Stimulated activated CD8-positive, alpha-beta memory T cell treated with anti-CD3 and anti-CD28 coated beads, Interleukin-4, amount 100 ng/mL, for 1 hour (primary cell): ENCODE data around the gene MPDU1.

ENCODE experiments used
- DNase-seq, 2 donors: peaks; one replicate each; pipeline ENCODE4 v3.0.0-alpha.2; 2020; ENCODE audit warnings: low read depth in 2 of 2, low spot score in 1 of 2

MPDU1 gene

DNA sequence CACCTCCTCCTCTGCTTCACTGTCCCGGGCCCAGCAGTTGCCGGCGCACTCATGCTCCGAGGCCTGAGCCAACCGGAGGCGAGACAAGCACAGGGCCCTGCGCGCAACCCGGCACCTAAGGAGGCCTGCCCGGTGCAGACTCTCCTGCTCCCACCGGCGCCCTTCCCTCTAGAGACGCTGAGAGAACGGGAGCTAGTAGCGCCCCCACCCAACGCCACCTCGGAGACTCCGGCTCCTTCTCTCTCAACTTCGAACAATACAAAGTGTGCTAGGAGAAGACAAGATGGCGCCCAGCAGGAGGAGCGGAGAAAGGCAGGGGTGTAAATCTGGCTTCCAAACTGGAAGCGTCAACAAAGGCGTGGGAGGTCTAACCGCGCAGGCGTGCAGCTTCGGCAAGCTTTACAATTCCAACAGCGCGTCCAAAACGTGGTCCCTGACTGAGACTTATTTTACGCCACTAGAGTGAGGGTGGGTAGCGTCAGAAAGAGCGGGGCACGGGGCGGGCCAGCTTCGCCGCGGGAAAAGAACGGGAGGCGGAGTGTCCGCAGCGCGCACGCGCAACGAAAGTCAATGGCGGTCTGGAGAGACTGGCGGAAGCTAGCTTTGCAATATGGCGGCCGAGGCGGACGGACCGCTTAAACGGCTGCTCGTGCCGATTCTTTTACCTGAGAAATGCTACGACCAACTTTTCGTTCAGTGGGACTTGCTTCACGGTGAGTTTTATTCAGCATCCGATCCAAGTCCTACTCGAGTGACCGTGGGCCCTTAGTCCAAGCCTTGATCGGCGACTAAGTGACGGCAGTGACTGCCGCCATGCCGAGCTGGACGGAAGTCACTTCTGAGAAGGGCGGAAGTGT lies at the start of gene MPDU1:
Gene MPDU1, plus strand, starts transcription at position 600 of the 857 bp plus-strand sequence. Its CDS starts 11 bp downstream, at position 611.
- peak; percentile 86 to 89 for DNase-seq

DNA sequence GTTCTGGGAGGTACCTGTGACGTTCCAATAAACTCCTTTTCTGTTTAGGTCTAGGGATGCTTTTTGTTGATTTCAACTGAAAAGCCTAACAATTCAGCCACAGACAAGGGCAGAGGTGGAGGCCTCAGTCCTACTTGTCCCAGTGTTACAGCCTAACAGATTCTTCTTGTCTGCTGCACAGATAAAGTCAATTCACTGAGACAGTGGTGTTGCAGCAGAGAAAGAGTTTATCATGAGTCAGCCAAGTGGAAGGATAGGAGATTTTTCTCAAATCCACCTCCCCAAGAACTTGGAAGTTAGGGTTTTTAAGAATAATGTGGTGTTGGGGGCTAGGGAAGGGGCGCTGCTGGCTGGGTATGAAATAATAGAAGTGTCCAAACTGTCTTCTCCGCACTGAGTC lies 45.6 kb upstream of the MPDU1 start:
- no peak for DNase-seq

DNA sequence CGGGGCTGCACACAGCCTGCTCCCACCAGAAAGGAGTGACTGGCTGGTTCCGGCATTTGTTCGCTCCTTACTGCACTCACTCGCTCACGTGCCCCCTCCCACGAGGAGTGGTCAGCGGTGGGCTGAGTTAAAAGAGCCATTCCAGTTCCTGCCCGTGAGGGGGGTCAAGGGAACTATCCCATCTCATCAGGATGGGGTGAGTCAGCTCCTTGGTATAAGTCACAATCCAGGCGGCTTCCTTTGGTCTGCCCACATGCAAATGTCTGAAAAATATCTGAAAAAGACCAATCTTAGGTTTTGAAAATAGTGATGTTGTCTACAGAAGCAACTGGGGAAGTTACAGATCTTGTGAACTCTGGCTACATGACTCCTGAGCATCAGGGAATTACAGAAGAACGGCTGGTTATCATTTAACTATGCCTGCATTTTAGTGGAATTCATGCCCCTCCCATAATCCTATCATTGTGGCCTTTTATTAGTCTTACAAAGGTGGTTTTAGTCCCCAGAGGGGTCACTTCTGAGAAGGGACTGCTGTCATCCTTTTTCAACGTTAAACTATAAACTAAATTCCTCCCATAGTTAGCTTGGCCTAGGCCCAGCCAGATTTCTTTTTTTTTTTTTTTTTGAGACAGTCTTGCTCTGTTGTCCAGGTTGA lies 44.6 kb upstream of the MPDU1 start:
- no peak for DNase-seq

DNA sequence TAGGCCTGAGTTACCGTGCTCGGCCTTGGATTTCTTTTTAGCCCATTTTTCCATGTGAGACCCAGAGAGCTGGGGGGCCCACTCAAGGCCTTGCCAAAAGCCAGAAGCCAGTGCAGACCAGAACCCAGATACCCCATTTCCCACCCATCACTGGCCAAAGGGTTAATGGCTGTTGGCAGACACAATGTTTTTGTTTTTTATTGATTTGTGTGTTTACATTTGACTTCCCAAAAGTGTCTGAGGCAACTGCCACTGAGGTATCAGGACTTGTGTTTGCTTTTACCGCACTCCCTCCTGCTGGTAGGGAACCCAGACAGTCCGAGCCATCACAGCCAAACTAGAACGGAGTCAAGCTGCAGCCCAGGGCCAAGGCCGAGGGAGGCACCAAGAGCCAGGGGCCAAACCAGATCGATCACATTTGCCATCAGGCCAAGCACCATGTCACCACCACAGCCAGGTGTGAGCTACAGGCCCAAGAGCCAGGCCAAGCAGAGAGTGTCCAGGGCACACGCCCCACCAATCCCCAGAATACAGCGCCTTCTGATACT lies 42.5 kb upstream of the MPDU1 start:
- no peak for DNase-seq

DNA sequence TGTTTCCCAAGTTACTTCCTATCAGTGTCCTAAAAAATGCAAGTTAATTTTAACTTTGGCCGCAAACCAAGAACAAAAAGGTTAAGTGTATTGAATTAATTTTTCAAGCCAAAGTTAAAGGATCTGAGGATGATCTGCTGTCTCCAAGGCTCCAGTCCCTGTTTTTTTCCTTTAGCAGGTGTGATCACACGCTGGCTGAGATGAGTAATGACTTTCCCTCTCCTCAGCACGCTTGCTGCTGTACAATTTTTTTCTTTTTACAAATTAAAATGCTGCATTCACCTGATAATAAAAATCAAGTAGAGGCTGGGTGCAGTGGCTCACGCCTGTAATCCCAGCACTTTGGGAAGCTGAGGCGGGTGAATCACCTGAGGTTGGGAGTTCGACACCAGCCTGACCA lies 38.7 kb upstream of the MPDU1 start:
- DNase-seq: no peak

DNA sequence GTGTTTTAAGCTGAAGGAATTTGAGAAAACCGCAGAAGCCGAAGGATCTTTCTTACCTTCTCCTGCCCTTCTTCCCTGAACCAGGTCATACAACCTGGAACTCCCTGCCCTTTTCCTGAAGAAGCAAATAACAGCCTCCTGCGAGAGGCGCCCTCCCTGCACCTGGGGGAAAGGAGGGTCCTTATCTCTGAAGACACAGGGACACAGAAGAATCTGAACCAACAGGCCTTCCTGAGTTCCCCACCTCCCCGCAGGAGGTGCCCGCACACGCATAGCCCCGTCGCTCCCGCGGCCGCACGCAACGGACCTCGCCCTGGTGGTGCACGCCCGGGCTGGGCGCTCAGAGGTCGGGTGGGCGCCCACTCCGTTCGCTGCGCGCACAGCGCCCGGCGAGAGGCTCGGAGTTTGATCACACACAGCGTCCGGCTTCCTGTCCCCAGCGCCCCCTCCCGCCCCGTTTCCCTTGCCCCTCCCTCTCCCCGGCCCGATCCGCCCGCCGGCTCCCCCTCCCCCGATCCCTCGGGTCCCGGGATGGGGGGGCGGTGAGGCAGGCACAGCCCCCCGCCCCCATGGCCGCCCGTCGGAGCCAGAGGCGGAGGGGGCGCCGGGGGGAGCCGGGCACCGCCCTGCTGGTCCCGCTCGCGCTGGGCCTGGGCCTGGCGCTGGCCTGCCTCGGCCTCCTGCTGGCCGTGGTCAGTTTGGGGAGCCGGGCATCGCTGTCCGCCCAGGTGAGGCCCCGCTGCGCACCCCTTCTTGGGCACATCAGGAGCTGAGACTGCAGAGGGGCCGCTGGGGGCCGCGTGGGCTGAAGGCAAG lies 34.9 kb upstream of the MPDU1 start, which contains the start of gene TNFSF12:
Gene TNFSF12, plus strand, starts transcription at position 474 of the 816 bp plus-strand sequence. Its CDS starts 96 bp downstream, at position 570.
- no peak for DNase-seq

DNA sequence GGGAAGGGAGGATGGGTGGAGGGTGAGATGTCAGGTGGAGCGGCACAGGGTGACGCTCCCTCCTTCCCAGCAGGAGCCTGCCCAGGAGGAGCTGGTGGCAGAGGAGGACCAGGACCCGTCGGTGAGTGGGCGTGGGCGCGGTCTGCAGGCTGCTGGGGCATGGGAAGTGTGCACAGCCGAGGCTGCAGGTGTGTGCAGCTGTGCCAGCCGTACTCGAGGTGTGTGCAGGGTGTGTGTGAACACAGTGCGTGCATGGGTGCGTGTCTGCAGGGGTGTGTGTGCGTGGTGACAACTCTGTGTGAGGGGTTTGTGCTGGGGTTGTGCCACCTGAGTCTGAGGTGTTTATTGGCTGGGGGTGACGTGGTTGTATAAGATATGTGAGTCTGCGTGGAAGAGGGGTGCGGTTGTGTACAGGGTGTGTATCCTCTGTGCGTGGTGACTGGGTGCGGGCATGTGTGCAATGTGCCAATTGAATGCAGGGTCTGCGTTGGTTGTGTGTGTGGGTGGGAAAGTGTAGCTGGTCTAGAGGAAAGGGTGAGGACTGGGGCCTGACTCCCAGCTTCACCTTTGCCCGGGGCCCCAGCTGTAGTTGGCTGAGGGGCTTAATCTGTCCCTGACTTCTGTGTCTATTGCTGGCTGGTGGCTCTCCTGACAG lies 34.1 kb upstream of the MPDU1 start:
- DNase-seq: no peak

DNA sequence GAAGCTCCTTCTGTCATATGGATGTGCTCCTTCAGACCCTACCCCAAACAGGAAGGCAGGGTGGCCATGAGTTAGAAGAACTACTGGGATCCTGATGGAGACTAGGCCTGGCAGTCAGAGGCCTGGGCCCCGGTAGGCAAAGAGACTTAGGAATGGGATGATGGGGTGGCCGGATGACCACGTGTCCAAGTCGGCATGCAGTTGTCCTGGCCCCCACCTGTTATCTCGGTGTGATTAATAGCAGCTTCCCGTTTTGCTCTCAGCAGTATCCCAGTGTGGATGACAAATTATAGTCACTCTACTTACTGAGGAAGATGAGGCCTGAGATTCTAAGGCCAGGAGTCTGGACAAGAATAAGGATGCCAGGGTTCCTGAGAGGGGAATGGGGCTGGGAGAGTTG lies 33.3 kb upstream of the MPDU1 start:
- no peak for DNase-seq

DNA sequence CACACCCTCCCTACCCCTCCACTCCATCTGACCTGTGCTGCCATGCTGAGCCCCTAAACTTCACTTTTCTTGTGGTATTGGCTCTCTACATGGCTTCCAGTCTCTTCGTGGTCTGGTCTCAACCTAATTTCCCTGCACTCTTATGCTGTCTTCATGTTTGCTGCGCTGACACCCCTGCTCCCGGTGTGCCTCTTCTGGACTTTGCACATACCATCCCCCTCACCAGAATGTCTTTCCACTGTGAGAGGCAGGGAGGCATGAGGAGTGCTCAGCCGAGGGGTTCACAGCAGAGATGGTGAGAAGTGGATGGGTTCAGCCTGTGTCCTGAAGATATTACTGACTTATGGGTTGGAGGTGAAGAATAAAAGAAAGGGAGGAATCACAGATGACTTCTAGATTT lies 32.3 kb upstream of the MPDU1 start:
- no peak for DNase-seq

DNA sequence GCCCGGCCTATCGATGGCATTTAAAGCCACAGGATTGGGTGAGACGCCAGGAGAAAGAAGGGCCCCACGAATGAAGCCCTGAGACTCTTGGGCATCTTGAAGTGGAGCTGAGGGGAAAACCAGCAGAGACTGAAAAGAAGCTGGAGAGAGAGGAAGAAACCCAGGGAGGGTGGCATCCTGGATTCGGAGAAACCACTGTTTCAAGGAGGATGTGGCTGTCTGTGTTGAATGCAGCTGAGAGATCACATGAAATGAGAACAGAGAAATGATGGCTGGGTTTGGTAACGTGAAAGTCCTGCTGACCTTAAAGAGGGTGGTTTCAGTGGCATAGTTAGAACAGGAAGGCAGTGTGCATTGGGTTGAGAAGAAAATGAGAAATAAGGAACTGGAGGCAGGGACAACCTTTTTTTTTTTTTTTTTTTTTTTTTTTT lies 31.0 kb upstream of the MPDU1 start:
- no peak for DNase-seq

DNA sequence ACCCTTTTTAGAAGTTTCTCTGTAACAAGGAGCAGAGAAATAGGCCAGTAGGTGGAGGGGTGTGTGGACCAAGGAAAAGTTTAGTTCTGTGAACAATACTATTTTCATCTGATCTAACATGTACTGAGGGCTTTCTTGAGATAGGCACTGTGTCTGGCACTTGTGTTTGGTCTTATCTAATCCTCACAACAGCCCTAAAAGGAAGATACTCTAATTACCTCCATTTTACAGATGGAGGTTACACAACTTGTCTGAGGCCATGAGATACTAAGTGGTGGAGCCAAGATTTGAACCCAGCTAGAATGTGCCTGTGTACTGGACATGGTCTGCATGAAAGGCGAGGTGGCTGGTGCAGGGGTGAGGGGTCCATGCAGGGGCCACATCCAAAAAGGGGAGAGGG lies 30.3 kb upstream of the MPDU1 start:
- no peak for DNase-seq

DNA sequence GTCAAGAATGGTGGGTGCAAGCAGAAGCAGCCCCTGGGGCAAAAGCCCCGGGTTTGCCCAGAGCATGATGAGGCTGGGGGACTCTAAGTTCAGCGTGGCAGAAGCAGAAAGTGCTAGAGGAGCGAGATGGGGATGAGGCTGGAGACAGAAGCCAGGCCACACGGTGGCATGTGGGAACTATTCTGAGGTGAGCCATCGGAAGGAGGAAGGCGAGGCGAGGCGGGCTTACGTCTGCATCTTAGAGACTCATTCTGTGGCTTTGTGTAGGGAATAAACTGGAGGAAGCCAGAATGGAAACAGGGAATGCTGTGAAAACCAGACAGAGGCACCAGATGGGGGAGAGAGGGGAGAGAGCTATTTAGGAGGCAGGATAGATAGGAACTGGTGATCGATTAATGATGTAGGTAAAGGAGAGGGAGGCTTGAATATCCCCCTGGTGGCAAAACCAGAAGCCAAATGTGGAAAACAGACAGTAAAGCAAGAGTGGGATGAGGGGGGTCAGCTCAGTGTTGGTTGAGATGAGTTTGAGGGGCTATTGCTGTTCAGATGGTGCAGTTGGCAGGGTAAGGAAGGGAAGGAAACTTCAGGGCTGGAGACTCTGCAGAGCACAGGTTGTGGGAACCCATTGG lies 28.2 kb upstream of the MPDU1 start:
- no peak for DNase-seq

DNA sequence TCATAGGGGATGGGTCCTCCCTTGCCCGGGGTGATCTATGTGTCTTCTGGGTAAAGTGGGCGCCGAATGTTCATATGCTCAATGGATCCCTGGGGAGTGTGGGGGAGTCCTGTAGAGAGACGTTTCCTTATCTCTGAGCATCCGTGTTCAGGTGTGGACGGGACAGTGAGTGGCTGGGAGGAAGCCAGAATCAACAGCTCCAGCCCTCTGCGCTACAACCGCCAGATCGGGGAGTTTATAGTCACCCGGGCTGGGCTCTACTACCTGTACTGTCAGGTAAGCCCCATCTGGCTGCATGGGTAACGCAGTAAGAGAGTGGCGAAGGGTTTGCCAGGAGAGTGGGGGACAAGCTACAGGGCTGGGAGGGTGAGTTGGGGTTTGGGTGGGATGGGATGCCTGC lies 27.0 kb upstream of the MPDU1 start:
- DNase-seq: no peak

DNA sequence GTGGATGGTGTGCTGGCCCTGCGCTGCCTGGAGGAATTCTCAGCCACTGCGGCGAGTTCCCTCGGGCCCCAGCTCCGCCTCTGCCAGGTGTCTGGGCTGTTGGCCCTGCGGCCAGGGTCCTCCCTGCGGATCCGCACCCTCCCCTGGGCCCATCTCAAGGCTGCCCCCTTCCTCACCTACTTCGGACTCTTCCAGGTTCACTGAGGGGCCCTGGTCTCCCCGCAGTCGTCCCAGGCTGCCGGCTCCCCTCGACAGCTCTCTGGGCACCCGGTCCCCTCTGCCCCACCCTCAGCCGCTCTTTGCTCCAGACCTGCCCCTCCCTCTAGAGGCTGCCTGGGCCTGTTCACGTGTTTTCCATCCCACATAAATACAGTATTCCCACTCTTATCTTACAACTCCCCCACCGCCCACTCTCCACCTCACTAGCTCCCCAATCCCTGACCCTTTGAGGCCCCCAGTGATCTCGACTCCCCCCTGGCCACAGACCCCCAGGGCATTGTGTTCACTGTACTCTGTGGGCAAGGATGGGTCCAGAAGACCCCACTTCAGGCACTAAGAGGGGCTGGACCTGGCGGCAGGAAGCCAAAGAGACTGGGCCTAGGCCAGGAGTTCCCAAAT lies 26.4 kb upstream of the MPDU1 start:
- no peak for DNase-seq

DNA sequence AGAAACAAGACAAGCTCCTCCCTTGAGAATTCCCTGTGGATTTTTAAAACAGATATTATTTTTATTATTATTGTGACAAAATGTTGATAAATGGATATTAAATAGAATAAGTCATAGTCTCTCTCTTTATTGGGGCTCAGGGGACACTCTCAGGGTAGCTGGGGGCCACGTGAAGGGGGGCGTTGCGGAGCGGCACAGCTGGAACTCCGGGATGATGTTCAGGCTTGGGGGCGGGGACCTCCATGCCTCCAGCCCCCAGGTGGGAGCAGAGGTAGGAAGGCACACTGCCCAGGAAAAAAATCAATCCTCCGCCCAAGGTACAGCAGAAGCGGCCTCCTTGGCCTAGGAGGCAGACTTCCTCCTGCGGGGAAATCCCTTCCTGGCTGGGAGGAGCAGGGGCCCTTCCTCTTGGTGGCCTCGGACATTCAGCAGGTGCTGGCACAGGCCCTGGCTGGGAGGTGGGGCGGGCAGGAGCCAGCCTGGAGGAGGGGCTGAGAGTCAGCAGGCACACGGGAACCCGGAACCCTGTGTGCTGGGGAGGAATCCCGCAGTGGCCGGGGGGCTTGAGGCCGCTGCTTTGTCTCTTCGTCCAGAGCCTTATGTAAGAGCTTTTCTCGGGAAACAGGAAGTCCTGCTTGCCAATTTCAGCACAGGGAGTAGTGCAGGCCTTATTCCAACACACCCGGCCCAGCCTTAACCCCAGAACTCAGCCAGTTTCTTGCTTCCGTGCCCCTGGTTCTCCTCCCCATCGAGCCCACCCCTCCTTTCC lies 25.7 kb upstream of the MPDU1 start:
- no peak for DNase-seq

DNA sequence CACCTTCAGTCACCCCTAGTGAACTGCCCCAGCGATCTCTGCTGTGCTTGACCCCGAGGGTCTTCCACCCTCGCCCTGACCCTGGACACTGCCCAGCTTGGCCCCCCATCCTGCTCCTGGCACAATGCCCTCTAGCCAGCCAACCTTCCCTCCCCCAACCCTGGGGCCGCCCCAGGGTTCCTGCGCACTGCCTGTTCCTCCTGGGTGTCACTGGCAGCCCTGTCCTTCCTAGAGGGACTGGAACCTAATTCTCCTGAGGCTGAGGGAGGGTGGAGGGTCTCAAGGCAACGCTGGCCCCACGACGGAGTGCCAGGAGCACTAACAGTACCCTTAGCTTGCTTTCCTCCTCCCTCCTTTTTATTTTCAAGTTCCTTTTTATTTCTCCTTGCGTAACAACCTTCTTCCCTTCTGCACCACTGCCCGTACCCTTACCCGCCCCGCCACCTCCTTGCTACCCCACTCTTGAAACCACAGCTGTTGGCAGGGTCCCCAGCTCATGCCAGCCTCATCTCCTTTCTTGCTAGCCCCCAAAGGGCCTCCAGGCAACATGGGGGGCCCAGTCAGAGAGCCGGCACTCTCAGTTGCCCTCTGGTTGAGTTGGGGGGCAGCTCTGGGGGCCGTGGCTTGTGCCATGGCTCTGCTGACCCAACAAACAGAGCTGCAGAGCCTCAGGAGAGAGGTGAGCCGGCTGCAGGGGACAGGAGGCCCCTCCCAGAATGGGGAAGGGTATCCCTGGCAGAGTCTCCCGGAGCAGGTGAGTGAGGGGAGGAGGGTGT lies 24.9 kb upstream of the MPDU1 start, which contains the start of gene TNFSF13:
Gene TNFSF13, plus strand, starts transcription at position 207 of the 776 bp plus-strand sequence. Its CDS starts 290 bp downstream, at position 497.
- no peak for DNase-seq

DNA sequence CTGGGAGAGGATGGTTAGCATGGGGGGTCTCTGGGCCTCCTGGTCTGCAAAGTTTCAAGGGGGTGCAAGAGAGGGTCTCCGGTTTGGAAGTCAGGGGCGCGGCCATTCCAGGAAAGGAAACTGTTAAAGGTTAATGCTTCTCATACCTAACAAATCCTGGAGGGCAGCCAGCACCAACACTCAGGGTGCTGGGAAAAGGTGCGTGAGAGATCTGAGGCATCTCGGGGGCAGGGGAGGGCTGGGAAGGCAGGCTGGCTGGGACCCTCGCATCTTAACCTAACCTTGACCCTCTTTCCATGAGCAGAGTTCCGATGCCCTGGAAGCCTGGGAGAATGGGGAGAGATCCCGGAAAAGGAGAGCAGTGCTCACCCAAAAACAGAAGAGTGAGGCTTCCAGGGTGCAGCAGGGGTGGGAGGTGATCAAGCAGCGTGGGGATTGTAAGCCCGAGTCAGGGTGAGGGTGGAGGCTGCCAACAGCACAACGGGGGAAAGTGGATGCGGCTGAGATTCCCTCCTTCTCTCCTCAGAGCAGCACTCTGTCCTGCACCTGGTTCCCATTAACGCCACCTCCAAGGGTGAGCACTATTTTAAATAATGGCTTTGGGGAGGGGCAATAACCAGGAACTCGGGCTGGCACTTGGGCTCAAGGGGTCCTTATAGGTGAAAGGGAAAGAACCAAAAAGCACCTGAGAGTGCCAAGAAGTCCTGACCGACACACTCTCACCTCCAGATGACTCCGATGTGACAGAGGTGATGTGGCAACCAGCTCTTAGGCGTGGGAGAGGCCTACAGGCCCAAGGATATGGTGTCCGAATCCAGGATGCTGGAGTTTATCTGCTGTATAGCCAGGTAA lies 24.1 kb upstream of the MPDU1 start:
- no peak for DNase-seq
